MCF 10A (cell line): Measurements from ENCODE around the gene GPR27. TPM values are rescaled to one million over a fixed set of nuclear protein-coding genes. Genes with fewer than 3 reads are reported as not detected.

Source experiments
- BruUV-seq: library from RNA; stranded (reverse); fragments of 400-500 nt; replicated peaks from 2 replicates; lab custom pipeline; 2021; lab: Mats Ljungman, UMichigan
- CTCF ChIA-PET: fragments of 300-600 bp; sonication (Branson Sonifier 250); formaldehyde crosslinking; extraction: SDS; loops from one replicate; lab custom pipeline; 2021; ENCODE audit warnings: antibody characterized with exemption, inconsistent platforms; lab: Yijun Ruan, JAX
- POLR2A ChIA-PET: fragments of 300-600, 350-650 bp; sonication (Branson Sonifier 250); formaldehyde crosslinking; extraction: SDS; loops from one replicate; lab custom pipeline; 2020; ENCODE audit warnings: antibody characterized with exemption, inconsistent platforms; lab: Yijun Ruan, JAX
- DNase-seq: peaks from one replicate; pipeline ENCODE4 v3.0.0-alpha.2; 2018; ENCODE audit not compliant: unreplicated experiment
- H3K27ac Mint-ChIP-seq: one replicate; pipeline ENCODE4 v1.8.0; 2022; ENCODE audit warnings: mild to moderate bottlenecking, low read depth, mixed read lengths; ENCODE audit not compliant: unreplicated experiment
- H3K27me3 Mint-ChIP-seq: one replicate; pipeline ENCODE4 v1.8.0; 2022; ENCODE audit warnings: mixed read lengths; ENCODE audit not compliant: insufficient read depth, unreplicated experiment
- H3K36me3 Mint-ChIP-seq: one replicate; pipeline ENCODE4 v1.8.0; 2022; ENCODE audit warnings: mild to moderate bottlenecking, moderate library complexity, mixed read lengths; ENCODE audit not compliant: insufficient read depth, unreplicated experiment
- H3K4me1 Mint-ChIP-seq: one replicate; pipeline ENCODE4 v1.8.0; 2022; ENCODE audit warnings: mixed read lengths; ENCODE audit not compliant: insufficient read depth, unreplicated experiment
- H3K4me3 Mint-ChIP-seq: one replicate; pipeline ENCODE4 v1.8.0; 2022; ENCODE audit warnings: mild to moderate bottlenecking, moderate library complexity, mixed read lengths; ENCODE audit not compliant: unreplicated experiment
- H3K9me3 Mint-ChIP-seq: one replicate; pipeline ENCODE4 v1.8.0; 2022; ENCODE audit warnings: mixed read lengths; ENCODE audit not compliant: unreplicated experiment
- intact Hi-C: fragments of 100-400 bp; cut with micrococcal nuclease; formaldehyde crosslinking; loops from 2 replicates; pipeline ENCODE4 v1.14.1; 2022
- total RNA-seq: library from RNA; stranded (reverse); gene quantifications from 2 replicates; pipeline ENCODE4 v1.2.3, GENCODE V29; 2022
- TF ChIP-seq, protein P1 (sequence below): fragments of 200-600 bp; IDR thresholded peaks from one replicate; pipeline ENCODE4 v1.8.0; 2022; ENCODE audit warnings: antibody characterized with exemption, mild to moderate bottlenecking; ENCODE audit not compliant: unreplicated experiment

The GPR27 gene
- total RNA-seq, 1 experiment from 2014 or later = 4.4 TPM

DNA sequence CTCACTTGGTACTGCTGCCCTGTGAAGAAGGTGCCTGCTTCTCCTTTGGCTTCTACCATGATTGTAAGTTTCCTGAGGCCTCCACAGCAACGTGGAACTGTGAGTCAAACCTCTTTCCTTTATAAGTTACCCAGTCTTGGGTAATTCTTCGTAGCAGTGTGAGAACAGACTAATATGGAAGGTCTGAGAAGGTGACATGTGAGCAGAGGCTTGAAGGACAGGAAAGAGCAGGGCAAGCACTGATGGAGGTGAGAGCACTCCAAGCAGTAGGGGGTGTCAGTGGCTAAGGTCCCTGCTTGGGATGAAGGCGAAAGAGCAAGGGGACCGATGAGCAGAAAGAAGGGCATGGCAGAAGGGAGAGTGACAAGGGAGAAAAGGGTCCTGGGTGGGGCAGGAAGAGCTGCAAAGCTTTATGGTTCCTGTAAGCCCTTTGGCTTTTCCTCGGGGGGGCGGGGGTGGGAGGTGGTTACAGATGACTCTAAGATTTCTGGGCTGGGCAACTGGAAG is 32.0 kb upstream of the GPR27 start:
- CTCF ChIA-PET = interaction anchor here (1.1 kb wide), 1 partner anchor 11 kb away, joined by 12 read pairs; no protein-coding TSS in a partner anchor
- Mint-ChIP-seq H3K36me3 (no peaks in the 10 kb centered on the region), H3K27me3 (no peaks in the 10 kb centered on the region), H3K27ac (peak overlapping the region; percentile 13), H3K9me3 (no peaks in the 10 kb centered on the region), H3K4me3 (no peak overlapping the region), H3K4me1 (no peaks in the 10 kb centered on the region)
- POLR2A ChIA-PET = no interaction called here
- intact Hi-C loops = no loop called here
- BruUV-seq = no TSS peak
- TF ChIP-seq, protein P1, sequence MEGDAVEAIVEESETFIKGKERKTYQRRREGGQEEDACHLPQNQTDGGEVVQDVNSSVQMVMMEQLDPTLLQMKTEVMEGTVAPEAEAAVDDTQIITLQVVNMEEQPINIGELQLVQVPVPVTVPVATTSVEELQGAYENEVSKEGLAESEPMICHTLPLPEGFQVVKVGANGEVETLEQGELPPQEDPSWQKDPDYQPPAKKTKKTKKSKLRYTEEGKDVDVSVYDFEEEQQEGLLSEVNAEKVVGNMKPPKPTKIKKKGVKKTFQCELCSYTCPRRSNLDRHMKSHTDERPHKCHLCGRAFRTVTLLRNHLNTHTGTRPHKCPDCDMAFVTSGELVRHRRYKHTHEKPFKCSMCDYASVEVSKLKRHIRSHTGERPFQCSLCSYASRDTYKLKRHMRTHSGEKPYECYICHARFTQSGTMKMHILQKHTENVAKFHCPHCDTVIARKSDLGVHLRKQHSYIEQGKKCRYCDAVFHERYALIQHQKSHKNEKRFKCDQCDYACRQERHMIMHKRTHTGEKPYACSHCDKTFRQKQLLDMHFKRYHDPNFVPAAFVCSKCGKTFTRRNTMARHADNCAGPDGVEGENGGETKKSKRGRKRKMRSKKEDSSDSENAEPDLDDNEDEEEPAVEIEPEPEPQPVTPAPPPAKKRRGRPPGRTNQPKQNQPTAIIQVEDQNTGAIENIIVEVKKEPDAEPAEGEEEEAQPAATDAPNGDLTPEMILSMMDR = no peak
- DNase-seq = no peak

DNA sequence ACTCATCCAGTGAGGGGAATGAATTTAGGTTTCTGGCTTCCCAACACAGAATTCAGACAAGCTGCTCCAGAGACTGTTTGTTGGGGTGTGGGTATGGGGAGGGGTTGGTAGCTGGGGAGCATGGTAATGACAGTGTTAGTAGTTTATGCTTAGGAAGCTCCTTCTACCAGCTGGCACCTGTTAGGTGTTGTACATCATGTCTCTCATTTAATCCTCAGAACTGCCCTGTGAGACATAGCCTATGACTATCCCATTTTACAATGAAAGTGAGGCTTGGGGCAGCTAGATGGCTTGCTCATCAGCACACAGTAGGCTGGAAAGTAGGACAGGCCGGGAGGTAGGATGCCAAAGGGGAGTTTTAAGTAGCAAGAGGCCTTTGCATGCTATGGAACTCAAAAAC is 31.0 kb upstream of the GPR27 start:
- no TSS peak for BruUV-seq
- Mint-ChIP-seq H3K4me3 (no peak overlapping the region), H3K4me1 (no peaks in the 10 kb centered on the region), H3K9me3 (no peaks in the 10 kb centered on the region), H3K27me3 (no peaks in the 10 kb centered on the region), H3K36me3 (no peaks in the 10 kb centered on the region), H3K27ac (no peak overlapping the region)
- intact Hi-C loops = no loop called here
- CTCF ChIA-PET = interaction anchor here (0.6 to 2.1 kb wide), 6 partner anchors 11 to 1220 kb away, joined by 3 to 12 read pairs (median 4); no protein-coding TSS in a partner anchor
- DNase-seq = no peak
- TF ChIP-seq, protein P1 = no peak
- POLR2A ChIA-PET = no interaction called here

DNA sequence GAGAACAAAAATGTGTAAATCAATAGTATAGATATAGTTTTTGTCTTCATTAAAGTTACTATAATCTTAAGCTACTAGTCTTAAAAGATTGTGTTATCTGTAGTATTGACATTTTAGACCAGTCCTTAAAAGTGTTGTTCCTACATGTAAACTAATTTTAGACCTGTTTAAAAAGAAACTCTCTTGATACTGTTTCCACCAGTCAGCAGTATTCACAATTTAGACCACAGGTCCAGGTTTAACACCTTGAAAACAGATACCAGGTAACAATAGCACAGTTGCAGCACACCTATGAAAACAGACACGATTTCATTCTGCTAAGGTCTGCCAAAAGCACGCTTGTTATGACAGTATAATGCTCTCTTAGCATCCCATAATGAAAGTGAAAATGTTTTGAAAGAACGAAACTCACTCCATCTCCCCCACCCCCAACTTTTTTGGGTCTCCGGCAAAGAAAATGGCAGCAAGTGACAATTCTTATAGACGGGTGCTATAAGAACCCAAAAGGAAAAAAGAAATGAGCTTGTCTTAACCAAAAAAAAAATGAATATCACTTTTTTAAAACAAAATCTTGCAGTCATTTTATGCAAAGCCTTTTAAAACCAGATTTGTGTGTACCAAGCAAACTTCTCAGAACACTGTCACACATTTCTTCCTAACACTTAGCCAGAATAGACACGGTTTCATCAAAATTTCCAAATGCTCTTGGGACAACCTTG is 30.0 kb upstream of the GPR27 start:
- POLR2A ChIA-PET = interaction anchor here (1.1 to 1.5 kb wide), 4 partner anchors 10 to 40 kb away, joined by 3 to 5 read pairs (median 4); no protein-coding TSS in a partner anchor
- H3K4me1 Mint-ChIP-seq = no peaks in the 10 kb centered on the region
- intact Hi-C loops = no loop called here
- H3K27ac Mint-ChIP-seq = no peak overlapping the region
- DNase-seq = no peak
- TF ChIP-seq, protein P1 = no peak
- H3K9me3 Mint-ChIP-seq = no peaks in the 10 kb centered on the region
- H3K27me3 Mint-ChIP-seq = no peaks in the 10 kb centered on the region
- CTCF ChIA-PET = interaction anchor here (1.0 to 2.1 kb wide), 8 partner anchors 11 to 152 kb away, joined by 3 to 12 read pairs (median 4); no protein-coding TSS in a partner anchor
- H3K4me3 Mint-ChIP-seq = peak overlapping the region; percentile 77
- no TSS peak for BruUV-seq
- no peaks in the 10 kb centered on the region for H3K36me3 Mint-ChIP-seq

DNA sequence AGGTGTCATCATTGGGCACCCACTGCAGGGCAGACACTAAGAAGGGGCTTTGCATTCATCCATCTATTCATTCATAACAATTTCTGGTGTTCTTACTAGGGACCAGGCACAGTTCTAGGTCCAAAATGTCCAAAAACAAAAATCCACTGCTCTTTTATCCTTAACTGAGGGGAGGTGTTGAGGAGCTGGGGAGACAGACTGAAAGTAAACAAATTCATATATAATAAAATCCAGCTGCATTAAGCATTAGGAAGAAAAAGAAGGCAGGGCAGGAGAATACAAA is 29.5 kb upstream of the GPR27 start:
- POLR2A ChIA-PET = interaction anchor here (1.0 to 1.5 kb wide), 5 partner anchors 10 to 135 kb away, joined by 3 to 5 read pairs (median 4); no protein-coding TSS in a partner anchor
- Mint-ChIP-seq H3K27me3 (no peaks in the 10 kb centered on the region), H3K4me3 (peak overlapping the region; percentile 77), H3K27ac (no peak overlapping the region), H3K36me3 (no peaks in the 10 kb centered on the region), H3K9me3 (no peaks in the 10 kb centered on the region), H3K4me1 (no peaks in the 10 kb centered on the region)
- CTCF ChIA-PET = interaction anchor here (0.7 to 2.1 kb wide), 10 partner anchors 10 to 1117 kb away, joined by 3 to 12 read pairs (median 3); no protein-coding TSS in a partner anchor
- intact Hi-C loops = no loop called here
- no peak for DNase-seq
- TF ChIP-seq, protein P1 = no peak
- BruUV-seq = no TSS peak
